Ovary (tissue), 3 donors: ENCODE measurements around the gene ARHGEF4.

Source experiments
- CTCF ChIP-seq, 3 donors: fragments of 450-650 bp in 2 of 3; fragments of 200-600 bp in 1 of 3; IDR thresholded peaks; one replicate each; pipeline versions ENCODE4 v1.5.1 to v1.8.0; 2016 to 2022; ENCODE audit warnings: antibody characterized with exemption in 3 of 3, mild to moderate bottlenecking in 1 of 3
- POLR2A ChIP-seq: fragments of 450-650 bp; IDR thresholded peaks from one replicate; pipeline ENCODE4 v1.6.1; 2017; ENCODE audit warnings: antibody characterized with exemption, mild to moderate bottlenecking, moderate library complexity
- donor health status: DM: no; HTN: no; CAD: no.

- TF ChIP-seq CTCF (IDR thresholded peaks at IDR 0.05) (no peak), POLR2A (no peak)
Measured at GRCh38 chr2:130901061-130901460, 64.3 kb downstream of the ARHGEF4 start.
